Cardiac muscle cell (in vitro differentiated cells and primary cell): ENCODE measurements around the gene LHFPL4. TPM values are rescaled to one million over a fixed set of nuclear protein-coding genes. Genes with fewer than 3 reads are reported as not detected.
A peak's percentile ranks its signal among the peaks of the same experiment; 100 is the strongest.

Experiments
- DNase-seq, 2 donors: peaks; one replicate each; pipeline versions ENCODE4 v3.0.0 to v3.0.0-alpha.2; 2010 to 2017; ENCODE audit warnings: low read depth in 1 of 2, low spot score in 1 of 2
- H3K27ac ChIP-seq: fragments of 200-600 bp; sonication (generic); 2 replicates; pipeline ENCODE4 v1.5.1; 2016
- H3K27me3 ChIP-seq: fragments of 200-600 bp; sonication (generic); 2 replicates; pipeline ENCODE4 v1.6.0; 2016; ENCODE audit warnings: control low read depth
- H3K36me3 ChIP-seq: fragments of 200-600 bp; sonication (generic); 2 replicates; pipeline ENCODE4 v1.5.1; 2016; ENCODE audit warnings: control low read depth
- H3K4me1 ChIP-seq: fragments of 200-600 bp; sonication (generic); 2 replicates; pipeline ENCODE4 v1.8.1; 2017; ENCODE audit warnings: low read depth, mild to moderate bottlenecking, mixed run types
- H3K4me3 ChIP-seq: fragments of 200-600 bp; sonication (generic); 2 replicates; pipeline ENCODE4 v1.5.1; 2016; ENCODE audit warnings: mild to moderate bottlenecking
- H3K9me3 ChIP-seq: fragments of 200-600 bp; sonication (generic); 2 replicates; pipeline ENCODE4 v1.5.1; 2017; ENCODE audit warnings: low read depth, mild to moderate bottlenecking, control low read depth
- CTCF ChIP-seq: IDR thresholded peaks from 2 replicates; pipeline ENCODE4 v1.5.1; 2012; ENCODE audit warnings: low read depth, mild to moderate bottlenecking, low read length
- polyA plus RNA-seq: library from polyadenylated mRNA; unstranded; fragments of >200 nt; fragmentation: Nextera tagmentation; extraction: Ambion mirVana; gene quantifications from 2 replicates; pipeline ENCODE4 v1.2.1, GENCODE V29; 2016
- total RNA-seq: library from RNA; depleted of rRNA; stranded (reverse); fragments of >200 nt; gene quantifications from 2 replicates; pipeline ENCODE4 v1.2.3, GENCODE V29; 2016

Gene LHFPL4
- total and polyA plus RNA-seq, 2 experiments from 2014 or later, result 0.24 TPM; not detected in 1

GRCh38 chr3:9503283-9503682 lies 50.3 kb downstream of the LHFPL4 start:
- no peak overlapping the region for H3K4me3 ChIP-seq
- H3K27me3 ChIP-seq, result peaks cover 36% of the 10 kb centered on the region
- peak; percentile 97 for TF ChIP-seq CTCF

GRCh38 chr3:9501226-9501625 lies 52.4 kb downstream of the LHFPL4 start:
- H3K9me3 ChIP-seq, result no peaks in the 10 kb centered on the region
- peaks cover 25% of the 10 kb centered on the region for H3K27me3 ChIP-seq
- no peak for DNase-seq
- H3K27ac ChIP-seq, result no peak overlapping the region
- TF ChIP-seq CTCF, result no peak
- H3K4me3 ChIP-seq, result no peak overlapping the region
- H3K4me1 ChIP-seq, result no peaks in the 10 kb centered on the region
- no peaks in the 10 kb centered on the region for H3K36me3 ChIP-seq

More at GRCh38 chr3:9503283-9503682, 50.3 kb downstream of the LHFPL4 start:
- Histone ChIP-seq H3K27ac (no peak overlapping the region), H3K36me3 (no peaks in the 10 kb centered on the region), H3K9me3 (no peaks in the 10 kb centered on the region), H3K4me1 (no peaks in the 10 kb centered on the region)
- peak; percentile 77 to 81 for DNase-seq

- Histone ChIP-seq H3K4me3 (no peak overlapping the region), H3K9me3 (no peaks in the 10 kb centered on the region), H3K27ac (no peak overlapping the region), H3K36me3 (no peaks in the 10 kb centered on the region), H3K27me3 (peaks cover 25% of the 10 kb centered on the region), H3K4me1 (no peaks in the 10 kb centered on the region)
- TF ChIP-seq CTCF, result peak; percentile 84
- peak; percentile 72 to 90 for DNase-seq
These were observed 53.2 kb downstream of the LHFPL4 start for GRCh38 chr3:9500108-9501050.

- Histone ChIP-seq H3K27me3 (peaks cover 25% of the 10 kb centered on the region), H3K9me3 (no peaks in the 10 kb centered on the region), H3K27ac (no peak overlapping the region), H3K4me1 (peaks cover 5% of the 10 kb centered on the region), H3K4me3 (no peak overlapping the region), H3K36me3 (no peaks in the 10 kb centered on the region)
- TF ChIP-seq CTCF, result no peak
- peak in 1 of 2 donors; percentile 10 for DNase-seq
These were observed 54.0 kb downstream of the LHFPL4 start for GRCh38 chr3:9499455-9500107.

- TF ChIP-seq CTCF, result no peak
- Histone ChIP-seq H3K36me3 (no peaks in the 10 kb centered on the region), H3K4me1 (peaks cover 5% of the 10 kb centered on the region), H3K4me3 (no peak overlapping the region), H3K9me3 (no peaks in the 10 kb centered on the region), H3K27ac (no peak overlapping the region), H3K27me3 (peaks cover 25% of the 10 kb centered on the region)
- no peak for DNase-seq
These were observed 54.8 kb downstream of the LHFPL4 start for GRCh38 chr3:9498781-9499180.
